ENCODE results near the gene RPS23. TPM values are rescaled to one million over a fixed set of nuclear protein-coding genes. Genes with fewer than 3 reads are reported as not detected.
A peak's percentile ranks its signal among the peaks of the same experiment; 100 is the strongest.
"Not testable (repeated sequence)": the region's sequence is repeated elsewhere in the genome, so short reads cannot be mapped to it uniquely, and the experiment has no call there.

The RPS23 gene
- total and polyA plus RNA-seq, 8 donors: 947 to 4,706 (median 2,309) TPM

GRCh38 chr5:82276800-82277612, 1.1 kb downstream of the RPS23 start:
- no peak for TF ChIP-seq CTCF (IDR thresholded peaks at IDR 0.05)
- TF ChIP-seq EP300 (IDR thresholded peaks at IDR 0.05): no peak
- TF ChIP-seq POLR2A (IDR thresholded peaks at IDR 0.05): no peak
- no peak for TF ChIP-seq POLR2AphosphoS5 (IDR thresholded peaks at IDR 0.05)
- H3K27me3 ChIP-seq: no peaks in the 10 kb centered on the region
- peaks cover 23 to 47% (median 39%) of the 10 kb centered on the region in 4 donors for H3K36me3 ChIP-seq
- WGBS, 5 donors: 63 to 68% (median 66%) methylated on average over 11 of the region's 11 CpGs
- peak overlapping the region; percentile 68 to 99 (median 94) for H3K4me3 ChIP-seq
- DNase-seq: no peak
- peaks cover 6 to 25% (median 22%) of the 10 kb centered on the region in 4 donors for H3K4me1 ChIP-seq
- intact Hi-C loops (cut with DNase I; ENCODE audit: low total_unique reads): no loop called here
- no peaks in the 10 kb centered on the region for H3K9me3 ChIP-seq
- H3K27ac ChIP-seq: peak overlapping the region in 3 of 5 donors; percentile 80 to 94 (median 89)

- DNase-seq: no peak
- H3K27ac ChIP-seq: no peak overlapping the region
- intact Hi-C loops (cut with DNase I; ENCODE audit: low total_unique reads): no loop called here
- no peaks in the 10 kb centered on the region for H3K9me3 ChIP-seq
- peaks cover 6 to 25% (median 22%) of the 10 kb centered on the region in 4 donors for H3K4me1 ChIP-seq
- TF ChIP-seq POLR2AphosphoS5 (IDR thresholded peaks at IDR 0.05): no peak
- TF ChIP-seq EP300 (IDR thresholded peaks at IDR 0.05): no peak
- TF ChIP-seq CTCF (IDR thresholded peaks at IDR 0.05): no peak
- no peak for TF ChIP-seq POLR2A (IDR thresholded peaks at IDR 0.05)
- H3K4me3 ChIP-seq: no peak overlapping the region
- WGBS, 5 donors: 74 to 87% (median 84%) methylated on average over 1 of the region's 1 CpG
- H3K36me3 ChIP-seq: peaks cover 23 to 47% (median 39%) of the 10 kb centered on the region in 4 donors
- no peaks in the 10 kb centered on the region for H3K27me3 ChIP-seq
Measured at GRCh38 chr5:82275216-82275664, 2.9 kb downstream of the RPS23 start.

- Histone ChIP-seq H3K4me3 (no peak overlapping the region), H3K9me3 (no peaks in the 10 kb centered on the region), H3K27ac (no peak overlapping the region), H3K27me3 (no peaks in the 10 kb centered on the region), H3K36me3 (peaks cover 23 to 50% (median 40%) of the 10 kb centered on the region in 4 donors), H3K4me1 (peaks cover 6 to 25% (median 21%) of the 10 kb centered on the region in 4 donors)
- 77 to 89% (median 85%) methylated on average over 27 to 31 of the region's 31 CpGs for WGBS, 5 donors
- no peak for DNase-seq
- intact Hi-C loops (cut with DNase I; ENCODE audit: low total_unique reads): no loop called here
- TF ChIP-seq EP300 (IDR thresholded peaks at IDR 0.05) (no peak), POLR2AphosphoS5 (IDR thresholded peaks at IDR 0.05) (peak in 1 of 3 donors; percentile 18)
Measured at GRCh38 chr5:82274343-82275211, 3.6 kb downstream of the RPS23 start.

GRCh38 chr5:82273426-82273825, 4.7 kb downstream of the RPS23 start:
- intact Hi-C loops (cut with DNase I; ENCODE audit: low total_unique reads); DNase-seq; H3K4me3 ChIP-seq; H3K27ac ChIP-seq; H3K27me3 ChIP-seq; H3K9me3 ChIP-seq: not testable (repeated sequence)
- Histone ChIP-seq H3K36me3 (peaks cover 23 to 56% (median 42%) of the 10 kb centered on the region in 4 donors), H3K4me1 (peaks cover 6 to 17% (median 14%) of the 10 kb centered on the region in 4 donors)
- WGBS, 5 donors: 62 to 91% (median 84%) methylated on average over 4 of the region's 4 CpGs

- H3K4me3 ChIP-seq; H3K9me3 ChIP-seq; intact Hi-C loops (cut with DNase I; ENCODE audit: low total_unique reads); H3K27me3 ChIP-seq; DNase-seq; H3K27ac ChIP-seq: not testable (repeated sequence)
- 85 to 96% (median 92%) methylated on average over 24 of the region's 24 CpGs for WGBS, 5 donors
- Histone ChIP-seq H3K36me3 (peaks cover 23 to 56% (median 42%) of the 10 kb centered on the region in 4 donors), H3K4me1 (peaks cover 6 to 17% (median 14%) of the 10 kb centered on the region in 4 donors)
Measured at GRCh38 chr5:82272571-82273356, 5.4 kb downstream of the RPS23 start.

- H3K36me3 ChIP-seq: peaks cover 3 to 32% (median 18%) of the 10 kb centered on the region in 4 donors
- 84 to 95% (median 87%) methylated on average over 2 of the region's 2 CpGs for WGBS, 5 donors
Measured at GRCh38 chr5:82269363-82269762, 8.8 kb downstream of the RPS23 start.

GRCh38 chr5:82267297-82267933, 10.7 kb downstream of the RPS23 start:
- H3K4me1 ChIP-seq; DNase-seq; H3K27ac ChIP-seq; H3K4me3 ChIP-seq; intact Hi-C loops (cut with DNase I; ENCODE audit: low total_unique reads); H3K27me3 ChIP-seq: not testable (repeated sequence)
- Histone ChIP-seq H3K36me3 (peaks cover 0 to 13% (median 4%) of the 10 kb centered on the region in 4 donors), H3K9me3 (peaks cover 0 to 21% (median 10%) of the 10 kb centered on the region in 4 donors)
- WGBS, 5 donors: 94 to 98% (median 95%) methylated on average over 9 of the region's 9 CpGs

More at GRCh38 chr5:82269363-82269762, 8.8 kb downstream of the RPS23 start:
- H3K4me3 ChIP-seq; DNase-seq; intact Hi-C loops (cut with DNase I; ENCODE audit: low total_unique reads); H3K27ac ChIP-seq; H3K4me1 ChIP-seq; H3K27me3 ChIP-seq: not testable (repeated sequence)
- H3K9me3 ChIP-seq: peaks cover 0 to 21% (median 10%) of the 10 kb centered on the region in 4 donors
